A549 (cell line): ENCODE results near the gene HSPA2. TPM values are rescaled to one million over a fixed set of nuclear protein-coding genes. Genes with fewer than 3 reads are reported as not detected.

Experiments
- ATAC-seq, 2 experiments: fragments of 200-7000 bp in 1 of 2; fragments of >200 bp in 1 of 2; cut with Nextera tagmentation in 1 of 2; cut with Tn5 transposase in 1 of 2; 3 replicates each; pipeline versions ENCODE4 v1.8.0 to v1.9.1; 2018 to 2020; ENCODE audit warnings: mild to moderate bottlenecking in 1 of 2, moderate library complexity in 1 of 2
- CTCF ChIA-PET: fragments of 300-600 bp; sonication (Branson Sonifier 250); formaldehyde crosslinking; extraction: SDS; loops from one replicate; lab custom pipeline; 2021; ENCODE audit warnings: antibody characterized with exemption, inconsistent platforms; lab: Yijun Ruan, JAX
- POLR2A ChIA-PET: fragments of 350-600 bp; formaldehyde crosslinking; extraction: SDS; loops from one replicate; lab custom pipeline; 2021; ENCODE audit warnings: antibody characterized with exemption, inconsistent platforms; lab: Yijun Ruan, JAX
- DNase-seq, 2 experiments: peaks; one replicate each; pipeline versions ENCODE4 v3.0.0 to v3.0.0-alpha.2; 2011 to 2016; ENCODE audit warnings: low read depth in 1 of 2, low spot score in 1 of 2
- FAIRE-seq: peaks from 2 replicates; lab custom pipeline; 2011; peaks lifted over from hg19 to GRCh38; lab: Jason Lieb, UNC
- H3K27ac ChIP-seq, 2 experiments: fragments of >200 bp; sonication (Bioruptor Twin); formaldehyde crosslinking; 3 replicates each; pipeline ENCODE4 v1.5.1; 2016 to 2017
- H3K4me1 ChIP-seq: fragments of >200 bp; sonication (Bioruptor Twin); formaldehyde crosslinking; 3 replicates; pipeline ENCODE4 v1.6.1; 2016
- H3K4me2 ChIP-seq: fragments of >200 bp; sonication (Bioruptor Twin); formaldehyde crosslinking; 3 replicates; pipeline ENCODE4 v1.6.1; 2016
- H3K4me3 ChIP-seq: fragments of >200 bp; sonication (Bioruptor Twin); formaldehyde crosslinking; 3 replicates; pipeline ENCODE4 v1.5.1; 2016
- H3K9me3 ChIP-seq: fragments of >200 bp; sonication (Bioruptor Twin); formaldehyde crosslinking; 3 replicates; pipeline ENCODE4 v1.6.1; 2016
- ATOH8 ChIP-seq: fragments of 250-450 bp; sonication (Bioruptor Pico); IDR thresholded peaks from 2 replicates; pipeline ENCODE4 v1.5.0; 2020; ENCODE audit warnings: low read depth, mild to moderate bottlenecking, moderate library complexity
- BHLHE40 ChIP-seq: IDR thresholded peaks from 2 replicates; pipeline ENCODE4 v1.6.1; 2012; ENCODE audit warnings: low read depth, low read length, inconsistent platforms
- CEBPB ChIP-seq, 2 experiments: fragments of >200 bp in 1 of 2; sonication (Bioruptor Twin) in 1 of 2; formaldehyde crosslinking in 1 of 2; IDR thresholded peaks; 2 replicates each; pipeline ENCODE4 v1.6.1; 2012 to 2016
- EHF ChIP-seq: fragments of 250-450 bp; sonication (Bioruptor Pico); IDR thresholded peaks from 2 replicates; pipeline ENCODE4 v1.5.0; 2020; ENCODE audit warnings: mild to moderate bottlenecking
- EHMT2 ChIP-seq: fragments of 200-600 bp; sonication (generic); IDR thresholded peaks from 2 replicates; pipeline ENCODE4 v1.6.1; 2016; ENCODE audit warnings: antibody characterized with exemption, low read depth, mild to moderate bottlenecking, moderate library complexity
- ELK1 ChIP-seq: fragments of 150-350 bp; IDR thresholded peaks from 2 replicates; pipeline ENCODE4 v1.6.1; 2014; ENCODE audit warnings: low read depth, mild to moderate bottlenecking, low read length
- FOSB ChIP-seq: fragments of 250-450 bp; sonication (Bioruptor Pico); IDR thresholded peaks from 2 replicates; pipeline ENCODE4 v1.5.0; 2020; ENCODE audit warnings: mild to moderate bottlenecking, moderate library complexity
- FOSL2 ChIP-seq, 2 experiments: fragments of 450-650 bp in 1 of 2; fragments of >200 bp in 1 of 2; sonication (Bioruptor Twin) in 1 of 2; formaldehyde crosslinking; IDR thresholded peaks; 2 replicates each; pipeline versions ENCODE4 v1.5.0 to v1.6.1; 2016 to 2020; ENCODE audit warnings: mild to moderate bottlenecking in 1 of 2, moderate library complexity in 1 of 2
- FOXS1 ChIP-seq: fragments of 250-450 bp; sonication (Bioruptor Pico); IDR thresholded peaks from 2 replicates; pipeline ENCODE4 v1.5.0; 2020; ENCODE audit warnings: mild to moderate bottlenecking, moderate library complexity
- GATA3 ChIP-seq: IDR thresholded peaks from 2 replicates; pipeline ENCODE4 v1.6.1; 2012; ENCODE audit warnings: borderline replicate concordance
- HDAC2 ChIP-seq: fragments of 200-600 bp; sonication (generic); IDR thresholded peaks from 2 replicates; pipeline ENCODE4 v1.6.1; 2016
- HEYL ChIP-seq: fragments of 250-450 bp; sonication (Bioruptor Pico); IDR thresholded peaks from 2 replicates; pipeline ENCODE4 v1.8.0; 2021; ENCODE audit warnings: mild to moderate bottlenecking, moderate library complexity
- HMGXB4 ChIP-seq: fragments of 250-450 bp; sonication (Bioruptor Pico); IDR thresholded peaks from 2 replicates; pipeline ENCODE4 v1.5.0; 2021; ENCODE audit warnings: mild to moderate bottlenecking, moderate library complexity, borderline replicate concordance
- HOXB5 ChIP-seq: fragments of 250-450 bp; sonication (Bioruptor Pico); IDR thresholded peaks from 2 replicates; pipeline ENCODE4 v1.5.0; 2020; ENCODE audit warnings: mild to moderate bottlenecking, moderate library complexity
- JUNB ChIP-seq: fragments of >200 bp; sonication (Bioruptor Twin); formaldehyde crosslinking; IDR thresholded peaks from 2 replicates; pipeline ENCODE4 v1.6.1; 2016
- MAZ ChIP-seq: fragments of 150-350 bp; IDR thresholded peaks from 2 replicates; pipeline ENCODE4 v1.6.1; 2014; ENCODE audit warnings: antibody characterized with exemption, low read depth, low read length, borderline replicate concordance
- NFE2L2 ChIP-seq: fragments of 150-350 bp; conservative IDR thresholded peaks from 2 replicates; pipeline ENCODE4 v1.6.1; 2014; ENCODE audit warnings: low read length
- NPAS2 ChIP-seq: fragments of 250-450 bp; sonication (Bioruptor Pico); IDR thresholded peaks from 2 replicates; pipeline ENCODE4 v1.8.0; 2022; ENCODE audit warnings: mild to moderate bottlenecking, moderate library complexity, borderline replicate concordance
- NR3C1 ChIP-seq: fragments of >200 bp; sonication (Bioruptor Twin); formaldehyde crosslinking; IDR thresholded peaks from 3 replicates; pipeline ENCODE4 v1.6.1; 2017
- PBX3 ChIP-seq: IDR thresholded peaks from 2 replicates; pipeline ENCODE4 v1.6.1; 2012
- REST ChIP-seq: fragments of 200-600 bp; sonication (generic); IDR thresholded peaks from 2 replicates; pipeline ENCODE4 v1.6.1; 2016; ENCODE audit warnings: antibody characterized with exemption, mild to moderate bottlenecking, moderate library complexity
- RFX5 ChIP-seq: fragments of 450-650 bp; IDR thresholded peaks from 2 replicates; pipeline ENCODE4 v1.7.1; 2014; ENCODE audit warnings: antibody characterized with exemption, mild to moderate bottlenecking, moderate library complexity
- SMC3 ChIP-seq: fragments of >200 bp; sonication (Bioruptor Twin); formaldehyde crosslinking; IDR thresholded peaks from 3 replicates; pipeline ENCODE4 v1.6.1; 2018; ENCODE audit warnings: inconsistent platforms
- SREBF2 ChIP-seq: fragments of 450-650 bp; IDR thresholded peaks from 2 replicates; pipeline ENCODE4 v1.6.1; 2014; ENCODE audit warnings: mild to moderate bottlenecking, moderate library complexity
- ZC3H11A ChIP-seq: fragments of 450-650 bp; IDR thresholded peaks from 2 replicates; pipeline ENCODE4 v1.6.1; 2014; ENCODE audit warnings: antibody characterized with exemption, mild to moderate bottlenecking
- WGBS: methylation state at CpG from one replicate; pipeline ENCODE4 v1.1.6; 2017; ENCODE audit errors: missing lambda C conversion rate; 5-methylcytosine and 5-hydroxymethylcytosine counted together
- polyA plus RNA-seq, 4 experiments: library from polyadenylated mRNA; depleted of rRNA in 3 of 4; stranded (reverse); fragments of >200 nt; fragmentation: RNase III in 1 of 4; extraction: RNeasy Plus Mini Kit Qiagen cat#74134 plus additional on column Dnase treatment in 1 of 4; gene quantifications; 2 replicates in 3 of 4; 3 replicates in 1 of 4; pipeline ENCODE4 v1.2.3, GENCODE V29; 2011 to 2017

HSPA2 gene
- polyA plus RNA-seq, 2 of the 4 experiments (the other 2 are of a cell fraction): 59.9 to 156 TPM

GRCh38 chr14:64506721-64507120 is 33.8 kb upstream of the HSPA2 start:
- Histone ChIP-seq H3K4me1 (peaks cover 63% of the 10 kb centered on the region), H3K4me2 (peak overlapping the region; percentile 87), H3K27ac (peak overlapping the region; percentile 4 to 97; a peak in 4 of 6 replicates), H3K9me3 (no peaks in the 10 kb centered on the region), H3K4me3 (peak overlapping the region; percentile 76)
- WGBS: 19% methylated on average over 3 of the region's 3 CpGs
- FAIRE-seq (no peak), ATAC-seq (no peak), DNase-seq (no peak)
- ChIA-PET CTCF (interaction anchor here (1.0 kb wide), 1 partner anchor 131 kb away, joined by 3 read pairs; no protein-coding TSS in a partner anchor), POLR2A (no interaction called here)
- no peak for TF ChIP-seq ELK1
- no peak for TF ChIP-seq NFE2L2
- no peak for TF ChIP-seq NPAS2 (CRISPR knock-in tag)
- no peak for TF ChIP-seq HDAC2
- TF ChIP-seq ATOH8 (CRISPR knock-in tag): no peak
- TF ChIP-seq FOXS1 (CRISPR knock-in tag): no peak
- TF ChIP-seq PBX3: no peak
- no peak for TF ChIP-seq NR3C1
- no peak for TF ChIP-seq FOSL2 (IDR thresholded peaks at IDR 0.05)
- TF ChIP-seq FOSL2 (CRISPR knock-in tag; IDR thresholded peaks at IDR 0.05): no peak
- TF ChIP-seq GATA3: no peak
- no peak for TF ChIP-seq EHMT2
- no peak for TF ChIP-seq ZC3H11A
- no peak for TF ChIP-seq REST
- no peak for TF ChIP-seq MAZ

- ATAC-seq (no peak), FAIRE-seq (no peak), DNase-seq (peak in 1 of 2 experiments; percentile 21)
- no peaks in the 10 kb centered on the region for H3K9me3 ChIP-seq
- 78% methylated on average over 4 of the region's 4 CpGs for WGBS
- H3K4me2 ChIP-seq: peak overlapping the region; percentile 87
- CTCF ChIA-PET: interaction anchor here (1.0 to 2.3 kb wide), 4 partner anchors 15 to 130 kb away, joined by 3 to 11 read pairs (median 6); partner anchors contain the start of gene HSPA2
- H3K4me3 ChIP-seq: no peak overlapping the region; the same call in 2 of the 3 replicates
- POLR2A ChIA-PET: interaction anchor here (1.5 kb wide), 1 partner anchor 33 kb away, joined by 9 read pairs; the partner anchor contains the start of gene HSPA2
- peak overlapping the region in 1 of 2 experiments; percentile 46; a peak in 2 of 6 replicates for H3K27ac ChIP-seq
- H3K4me1 ChIP-seq: peaks cover 57% of the 10 kb centered on the region
- no peak for TF ChIP-seq HOXB5 (CRISPR knock-in tag)
- TF ChIP-seq JUNB: no peak
- no peak for TF ChIP-seq FOSB (CRISPR knock-in tag)
- TF ChIP-seq EHMT2: no peak
- TF ChIP-seq ATOH8 (CRISPR knock-in tag): no peak
- no peak for TF ChIP-seq EHF (CRISPR knock-in tag)
- TF ChIP-seq SMC3: no peak
- TF ChIP-seq HMGXB4 (CRISPR knock-in tag): no peak
- no peak for TF ChIP-seq BHLHE40
- no peak for TF ChIP-seq SREBF2
- no peak for TF ChIP-seq RFX5
- TF ChIP-seq HEYL (CRISPR knock-in tag): no peak
- no peak for TF ChIP-seq CEBPB (IDR thresholded peaks at IDR 0.05)
- no peak for TF ChIP-seq ELK1
Measured at GRCh38 chr14:64507376-64508156, 33.0 kb upstream of the HSPA2 start.
